Activated gamma-delta T cell treated with anti-CD3 and anti-CD28 coated beads, Interleukin-2, amount 50 U/mL, for 16 hours (primary cell): ENCODE data around the gene HPSE2.

Experiments used
- DNase-seq: peaks from one replicate; pipeline ENCODE4 v3.0.0-alpha.2; 2020; ENCODE audit warnings: low read depth

The HPSE2 gene

GRCh38 chr10:98430427-98430826 is 805.2 kb downstream of the HPSE2 start:
- DNase-seq: no peak

- no peak for DNase-seq
Measured at GRCh38 chr10:98429320-98430072, 806.2 kb downstream of the HPSE2 start.

- DNase-seq: no peak
Measured at GRCh38 chr10:98427011-98427515, 808.6 kb downstream of the HPSE2 start.

GRCh38 chr10:98425511-98426352 is 809.9 kb downstream of the HPSE2 start:
- DNase-seq: no peak

GRCh38 chr10:98424295-98425254 is 811.1 kb downstream of the HPSE2 start:
- DNase-seq: no peak

- no peak for DNase-seq
Measured at GRCh38 chr10:98423691-98424120, 811.9 kb downstream of the HPSE2 start.

- no peak for DNase-seq
Measured at GRCh38 chr10:98422182-98422581, 813.5 kb downstream of the HPSE2 start.

GRCh38 chr10:98420786-98421185 is 814.9 kb downstream of the HPSE2 start:
- DNase-seq: no peak

GRCh38 chr10:98419469-98420261 is 816.0 kb downstream of the HPSE2 start:
- no peak for DNase-seq

GRCh38 chr10:98418665-98419468 is 816.8 kb downstream of the HPSE2 start:
- DNase-seq: no peak

GRCh38 chr10:98417973-98418664 is 817.5 kb downstream of the HPSE2 start:
- DNase-seq: no peak

GRCh38 chr10:98417481-98417959 is 818.1 kb downstream of the HPSE2 start:
- DNase-seq: no peak

- no peak for DNase-seq
Measured at GRCh38 chr10:98416606-98417388, 818.9 kb downstream of the HPSE2 start.

GRCh38 chr10:98415731-98416119 is 819.9 kb downstream of the HPSE2 start:
- DNase-seq: no peak

- DNase-seq: no peak
Measured at GRCh38 chr10:98414932-98415730, 820.5 kb downstream of the HPSE2 start, which contains the start of gene PYROXD2. Gene PYROXD2 (minus strand): TSS chr10:98415182. CDS start chr10:98415135, 47 bp downstream.

- DNase-seq: no peak
Measured at GRCh38 chr10:98414578-98414931, 821.1 kb downstream of the HPSE2 start.

GRCh38 chr10:98411768-98412167 is 823.9 kb downstream of the HPSE2 start:
- DNase-seq: no peak

GRCh38 chr10:98411166-98411565 is 824.5 kb downstream of the HPSE2 start:
- DNase-seq: no peak
